Gastrocnemius medialis (tissue), 4 donors: ENCODE measurements around the gene GADD45B.
"Not testable (repeated sequence)": the region's sequence is repeated elsewhere in the genome, so short reads cannot be mapped to it uniquely, and the experiment has no call there.

Experiments used
- POLR2A ChIP-seq, 2 donors: fragments of 450-650 bp; IDR thresholded peaks; one replicate each; pipeline ENCODE4 v1.6.1; 2017; ENCODE audit warnings: antibody characterized with exemption in 2 of 2, mild to moderate bottlenecking in 2 of 2, moderate library complexity in 2 of 2
- TF ChIP-seq, protein P1 (sequence below), 5 experiments: fragments of 450-650 bp in 3 of 5; fragments of 200-600 bp in 2 of 5; sonication (generic) in 2 of 5; IDR thresholded peaks in 4 of 5; conservative IDR thresholded peaks in 1 of 5; 1 replicate in 4 of 5; 2 replicates in 1 of 5; pipeline ENCODE4 v1.5.1; 2016 to 2019; ENCODE audit warnings: antibody characterized with exemption in 5 of 5, mild to moderate bottlenecking in 3 of 5, moderate library complexity in 3 of 5

DNA sequence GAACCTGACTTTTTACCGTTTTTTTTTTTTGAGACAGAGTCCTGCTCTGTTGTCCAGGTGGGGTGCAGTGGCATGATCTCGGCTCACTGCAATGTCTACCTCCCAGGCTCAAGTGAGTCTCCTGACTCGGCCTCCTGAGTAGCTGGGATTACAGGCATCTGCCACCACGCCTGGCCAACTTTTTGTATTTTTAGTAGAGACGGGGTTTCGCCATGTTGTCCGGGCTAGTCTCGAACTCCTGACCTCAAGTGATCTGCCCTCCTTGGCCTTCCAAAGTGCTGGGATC is 6.1 kb upstream of the GADD45B start:
- TF ChIP-seq, protein P1, sequence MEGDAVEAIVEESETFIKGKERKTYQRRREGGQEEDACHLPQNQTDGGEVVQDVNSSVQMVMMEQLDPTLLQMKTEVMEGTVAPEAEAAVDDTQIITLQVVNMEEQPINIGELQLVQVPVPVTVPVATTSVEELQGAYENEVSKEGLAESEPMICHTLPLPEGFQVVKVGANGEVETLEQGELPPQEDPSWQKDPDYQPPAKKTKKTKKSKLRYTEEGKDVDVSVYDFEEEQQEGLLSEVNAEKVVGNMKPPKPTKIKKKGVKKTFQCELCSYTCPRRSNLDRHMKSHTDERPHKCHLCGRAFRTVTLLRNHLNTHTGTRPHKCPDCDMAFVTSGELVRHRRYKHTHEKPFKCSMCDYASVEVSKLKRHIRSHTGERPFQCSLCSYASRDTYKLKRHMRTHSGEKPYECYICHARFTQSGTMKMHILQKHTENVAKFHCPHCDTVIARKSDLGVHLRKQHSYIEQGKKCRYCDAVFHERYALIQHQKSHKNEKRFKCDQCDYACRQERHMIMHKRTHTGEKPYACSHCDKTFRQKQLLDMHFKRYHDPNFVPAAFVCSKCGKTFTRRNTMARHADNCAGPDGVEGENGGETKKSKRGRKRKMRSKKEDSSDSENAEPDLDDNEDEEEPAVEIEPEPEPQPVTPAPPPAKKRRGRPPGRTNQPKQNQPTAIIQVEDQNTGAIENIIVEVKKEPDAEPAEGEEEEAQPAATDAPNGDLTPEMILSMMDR (IDR thresholded peaks at IDR 0.05 in 4 of 5, conservative IDR thresholded peaks at IDR 0.05 in 1 of 5) = not testable (repeated sequence)
- TF ChIP-seq POLR2A (IDR thresholded peaks at IDR 0.05) = not testable (repeated sequence)
